Endometrial microvascular endothelial cells (primary cell): ENCODE measurements around the gene CCDC81. TPM values are rescaled to one million over a fixed set of nuclear protein-coding genes. Genes with fewer than 3 reads are reported as not detected.
"Not testable (repeated sequence)": the region's sequence is repeated elsewhere in the genome, so short reads cannot be mapped to it uniquely, and the experiment has no call there.

Experiments
- in situ Hi-C: cut with HindIII; loops from 2 replicates; pipeline ENCODE4 v1.10.0; 2017; ENCODE audit warnings: low sequenced_read_pairs, low pct_unique_long_range_greater_than_20kb; ENCODE audit errors: inconsistent ontology term
- total RNA-seq: library from RNA; depleted of rRNA; stranded (reverse); fragments of >200 nt; gene quantifications from one replicate; pipeline ENCODE4 v1.2.3, GENCODE V29; 2015; ENCODE audit errors: inconsistent ontology term

Gene CCDC81
- total RNA-seq, 1 donor from 2014 or later, result 2.6 TPM

DNA sequence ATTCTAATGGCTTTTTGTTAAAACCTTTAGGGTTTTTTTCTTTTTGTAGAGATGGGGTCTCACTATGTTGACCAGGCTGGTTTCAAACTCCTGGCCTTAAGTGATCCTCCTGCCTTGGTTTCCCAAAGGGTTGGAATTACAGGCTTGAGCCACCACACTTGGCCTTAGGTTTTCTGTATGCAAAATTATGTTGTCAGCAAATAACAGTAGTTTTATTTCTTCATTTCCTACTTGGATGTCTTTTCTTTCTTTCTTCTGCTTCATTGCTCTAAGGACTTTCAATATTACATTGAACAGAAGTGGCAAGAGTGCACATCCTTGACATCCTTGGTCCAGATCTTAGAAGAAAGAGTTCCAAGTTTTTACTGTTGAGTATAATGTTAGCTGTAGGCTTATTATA is 52.8 kb downstream of the CCDC81 start:
- in situ Hi-C loops, result no loop called here

DNA sequence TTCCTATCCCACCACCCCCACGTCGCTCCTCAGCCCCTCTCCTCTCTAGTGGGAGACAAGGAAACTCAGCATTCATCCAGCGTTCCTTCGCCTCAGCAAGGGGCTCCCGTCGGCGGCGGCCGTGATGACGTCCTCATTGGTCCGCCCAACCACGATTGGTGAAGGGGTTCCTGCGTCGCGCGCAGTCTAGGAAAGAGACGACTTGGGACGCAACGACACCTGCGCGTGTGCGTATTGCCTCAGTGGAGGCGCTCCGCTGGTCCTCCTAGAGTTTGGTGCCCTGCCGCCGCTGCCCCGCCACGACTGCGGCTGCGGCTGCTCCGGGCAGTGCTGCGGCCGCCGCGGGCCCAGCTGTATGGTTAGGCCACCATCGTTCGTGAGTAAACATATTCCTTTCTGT is 56.6 kb downstream of the CCDC81 start:
- in situ Hi-C loops, result no loop called here

DNA sequence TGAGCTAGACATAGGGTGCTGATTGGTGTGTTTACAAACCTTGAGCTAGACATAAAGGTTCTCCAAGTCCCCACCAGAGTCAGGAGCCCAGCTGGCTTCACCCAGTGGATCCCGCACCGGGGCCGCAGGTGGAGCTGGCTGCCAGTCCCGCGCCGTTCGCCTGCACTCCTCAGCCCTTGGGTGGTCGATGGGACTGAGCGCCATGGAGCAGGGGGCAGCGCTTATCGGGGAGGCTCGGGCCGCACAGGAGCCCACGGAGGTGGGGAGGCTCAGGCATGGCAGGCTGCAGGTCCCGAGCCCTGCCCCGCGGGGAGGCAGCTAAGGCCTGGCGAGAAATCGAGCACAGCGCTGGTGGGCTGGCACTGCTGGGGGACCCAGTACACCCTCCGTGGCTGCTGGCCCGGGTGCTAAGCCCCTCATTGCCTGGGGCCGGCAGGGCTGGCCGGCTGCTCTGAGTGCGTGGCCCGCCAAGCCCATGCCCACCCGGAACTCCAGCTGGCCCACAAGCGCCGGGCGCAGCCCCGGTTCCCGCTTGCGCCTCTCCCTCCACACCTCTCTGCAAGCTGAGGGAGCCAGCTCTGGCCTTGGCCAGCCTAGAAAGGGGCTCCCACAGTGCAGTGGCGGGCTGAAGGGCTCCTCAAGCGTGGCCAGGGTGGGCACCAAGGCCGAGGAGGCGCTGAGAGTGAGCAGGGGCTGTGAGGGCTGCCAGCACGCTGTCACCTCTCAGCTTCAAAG is 58.8 kb downstream of the CCDC81 start:
- in situ Hi-C loops, result not testable (repeated sequence)

DNA sequence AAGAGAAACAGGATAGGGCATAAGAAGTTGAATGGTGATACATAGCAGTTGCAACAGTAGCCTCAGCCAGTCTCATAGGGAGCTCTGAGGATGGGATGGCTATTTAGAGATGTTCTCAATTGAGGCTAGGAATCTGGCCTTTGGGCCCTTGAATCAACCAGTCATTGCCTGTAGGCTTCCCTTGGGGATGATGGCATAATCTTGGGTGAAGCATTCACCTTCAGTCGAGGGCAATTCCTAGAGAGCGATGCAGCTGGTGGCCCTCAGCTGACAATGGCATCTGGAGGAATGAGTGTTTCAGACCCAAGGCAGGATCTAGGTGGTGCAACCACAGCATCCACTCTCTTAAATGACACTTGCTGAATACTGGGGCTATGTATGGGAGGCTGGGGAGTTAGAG is 61.0 kb downstream of the CCDC81 start:
- in situ Hi-C loops, result no loop called here

DNA sequence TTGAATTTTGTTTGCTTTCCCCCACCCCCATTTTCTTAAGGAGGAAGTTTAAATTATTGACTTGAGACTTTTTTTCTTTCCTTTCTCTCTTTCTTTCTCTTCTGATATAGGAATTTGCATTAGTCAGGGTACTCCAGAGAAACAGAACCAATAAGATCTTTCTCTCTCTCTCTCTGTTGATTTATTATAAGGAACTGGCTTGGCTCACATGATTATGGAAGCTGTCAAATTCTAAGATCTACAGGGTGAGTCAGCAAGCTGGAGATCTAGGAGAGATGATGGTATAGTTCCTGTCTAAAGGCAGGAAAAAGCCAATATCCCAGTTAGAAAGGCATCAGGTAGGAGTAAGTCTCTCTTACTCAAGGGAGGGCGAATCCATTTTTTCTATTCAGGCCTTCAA is 64.0 kb downstream of the CCDC81 start:
- in situ Hi-C loops, result no loop called here

DNA sequence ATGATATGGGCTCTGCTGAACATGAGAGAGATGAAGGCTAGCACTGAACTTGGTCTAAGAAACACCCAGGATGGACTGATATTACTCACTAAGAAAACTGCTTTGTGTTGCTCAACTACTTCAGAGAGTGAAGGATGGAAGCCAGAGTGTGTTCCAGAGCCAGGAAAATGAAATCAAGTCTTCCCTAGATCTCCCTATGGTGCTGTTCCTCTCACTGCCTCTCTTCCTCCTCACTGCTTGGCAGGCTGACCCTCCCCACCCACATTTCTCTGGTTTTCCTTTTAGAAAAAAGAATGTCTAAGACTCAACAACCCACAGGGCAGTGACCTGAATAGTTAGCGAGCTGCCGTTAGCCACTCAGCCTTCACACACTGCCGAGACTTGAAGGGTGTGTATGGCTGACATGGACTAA is 65.6 kb downstream of the CCDC81 start:
- in situ Hi-C loops, result no loop called here

DNA sequence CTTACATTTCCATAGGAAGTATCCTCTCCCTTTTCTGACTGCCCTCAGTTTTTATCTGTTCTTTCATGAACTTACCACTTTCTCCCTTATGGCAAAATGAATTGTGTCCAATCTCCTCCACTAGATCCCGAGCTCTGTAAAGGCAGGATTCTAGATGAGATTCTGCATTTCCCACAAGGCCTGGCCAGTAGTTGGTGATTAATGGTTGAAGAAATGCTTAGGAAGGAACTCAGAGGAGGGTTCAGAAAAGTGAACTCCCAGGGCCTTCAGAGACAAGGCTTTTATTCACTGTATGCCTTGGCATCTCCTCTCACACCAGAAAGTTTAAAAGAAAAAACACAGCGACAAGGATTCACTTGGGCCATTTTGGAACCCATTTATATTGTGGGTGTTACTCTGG is 66.2 kb downstream of the CCDC81 start:
- in situ Hi-C loops, result no loop called here

DNA sequence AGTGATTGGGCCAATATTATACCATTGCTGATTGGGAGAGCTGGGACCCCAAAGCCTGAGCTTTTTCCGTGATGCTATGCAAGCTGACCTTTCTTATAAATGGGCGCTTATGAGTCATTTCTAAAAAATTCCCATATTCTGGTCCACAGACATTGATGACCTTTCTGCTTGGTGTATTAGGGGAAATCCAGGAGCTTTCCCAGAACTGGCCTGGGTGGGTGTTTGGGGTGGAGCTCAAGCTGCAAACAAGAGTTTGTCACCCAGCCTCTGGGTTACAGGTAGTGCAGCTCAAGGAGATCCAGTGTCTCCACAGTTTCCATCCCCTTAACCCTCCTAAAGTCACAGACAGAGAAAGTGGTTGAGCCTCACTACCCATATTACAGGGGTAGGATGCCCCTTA is 67.7 kb downstream of the CCDC81 start:
- in situ Hi-C loops, result no loop called here

DNA sequence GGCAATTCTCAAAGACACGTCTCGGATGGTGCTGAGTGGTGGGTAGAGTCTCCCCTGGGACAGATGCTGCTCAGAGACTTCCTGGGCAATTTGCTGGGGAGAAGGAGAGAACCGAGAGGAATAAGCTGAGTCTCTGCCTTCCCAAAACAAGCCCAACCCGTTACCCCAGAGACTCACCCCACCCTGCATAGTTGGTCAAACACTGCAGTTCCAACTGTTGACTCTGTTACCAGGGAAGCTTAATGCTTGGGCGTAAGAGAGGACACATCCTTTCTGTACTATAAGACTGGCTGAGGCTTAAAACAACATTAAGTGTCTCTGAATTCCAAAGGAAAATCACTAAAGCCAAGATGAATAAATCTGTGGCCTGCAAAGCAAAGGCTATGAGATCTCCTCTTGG is 68.1 kb downstream of the CCDC81 start:
- in situ Hi-C loops, result no loop called here

DNA sequence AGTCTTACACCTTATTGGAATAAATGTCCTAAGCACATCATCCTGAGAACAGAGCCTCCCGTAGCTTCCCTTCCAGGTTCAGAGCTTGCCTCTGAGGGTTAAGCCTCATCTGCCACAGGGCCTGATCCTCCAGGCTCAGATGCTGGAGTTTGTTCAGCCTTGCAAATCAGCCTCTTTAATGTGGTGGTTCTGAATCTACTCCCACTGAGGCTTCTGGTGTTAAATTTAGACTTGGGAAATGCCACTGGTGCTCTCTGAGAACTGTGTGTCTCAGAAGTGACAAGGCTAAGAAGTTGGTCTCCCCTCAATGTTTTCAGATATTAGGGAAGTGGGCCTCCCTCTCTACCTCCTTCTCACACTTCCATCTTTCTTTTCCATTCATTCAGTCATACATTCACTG is 68.7 kb downstream of the CCDC81 start:
- in situ Hi-C loops, result no loop called here

DNA sequence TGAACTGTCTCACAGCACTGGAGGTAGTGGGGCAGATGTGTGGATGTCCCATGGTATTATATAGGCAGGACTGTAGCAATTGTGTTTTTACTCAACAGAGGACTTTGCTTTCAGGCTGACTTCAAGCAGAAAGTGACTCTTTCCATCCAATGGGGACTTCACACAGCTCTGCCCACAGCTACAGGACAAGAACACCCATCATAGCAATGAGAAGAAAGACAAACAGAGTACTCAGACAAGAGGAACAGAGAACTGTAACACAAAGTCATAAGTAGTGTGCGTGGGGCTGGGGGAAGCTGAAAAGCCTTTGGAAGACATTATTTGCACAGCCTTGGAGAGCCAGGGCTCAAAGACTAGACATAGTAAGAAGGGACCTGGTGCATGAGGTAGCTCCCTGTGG is 70.3 kb downstream of the CCDC81 start:
- in situ Hi-C loops, result no loop called here

DNA sequence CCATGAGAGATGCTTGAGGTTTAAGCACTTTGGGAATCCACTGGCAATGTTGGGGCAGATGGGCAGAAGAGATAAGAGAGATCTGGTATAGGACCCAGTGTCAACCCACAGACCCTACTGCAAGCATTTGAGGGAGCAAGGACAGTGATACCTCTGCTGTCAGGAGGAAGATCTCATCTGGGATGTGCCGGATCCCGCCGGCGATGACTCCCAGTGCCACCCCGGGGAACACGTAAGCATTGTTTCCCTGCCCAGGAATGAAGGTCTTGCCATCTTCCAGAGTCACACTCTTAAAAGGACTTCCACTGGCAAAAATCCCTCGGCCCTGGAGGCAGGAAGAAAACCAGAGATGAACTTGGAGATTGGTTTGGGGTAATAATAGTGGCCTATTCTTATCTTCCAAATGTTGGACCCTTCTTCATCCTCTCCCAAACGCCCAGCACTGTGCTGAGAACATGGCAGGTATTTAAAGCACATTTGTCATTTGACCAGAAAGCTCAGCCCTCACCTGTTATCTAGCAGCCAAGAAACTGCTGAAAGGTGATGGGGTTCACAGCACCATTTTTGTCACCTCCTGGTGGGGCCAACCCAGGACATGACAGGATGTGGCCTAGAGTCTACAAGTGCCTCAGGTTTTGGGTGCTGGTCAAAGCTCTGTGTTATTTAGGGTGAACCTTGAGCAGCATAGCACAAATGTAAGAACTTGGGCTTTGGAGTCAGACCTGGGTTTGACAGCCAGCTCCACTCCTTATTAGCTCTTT is 71.7 kb downstream of the CCDC81 start:
- in situ Hi-C loops, result no loop called here

DNA sequence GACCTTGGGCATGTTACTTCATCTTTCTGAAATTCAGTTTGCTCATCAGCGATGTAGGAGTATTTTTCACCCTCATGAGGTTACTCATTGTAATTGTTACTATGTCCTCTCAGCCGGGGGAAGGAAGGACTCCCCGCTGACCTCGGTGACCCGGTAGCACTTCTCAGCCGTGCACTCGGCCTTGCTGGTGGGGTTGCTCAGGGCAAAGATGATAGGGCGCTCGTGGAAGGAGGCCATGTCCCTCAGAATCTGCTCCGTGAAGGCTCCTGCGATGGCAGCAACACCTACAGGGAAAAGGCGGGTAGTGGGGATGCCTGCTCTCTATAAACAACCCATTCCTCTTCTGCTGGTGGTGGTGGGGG is 72.2 kb downstream of the CCDC81 start:
- in situ Hi-C loops, result no loop called here

DNA sequence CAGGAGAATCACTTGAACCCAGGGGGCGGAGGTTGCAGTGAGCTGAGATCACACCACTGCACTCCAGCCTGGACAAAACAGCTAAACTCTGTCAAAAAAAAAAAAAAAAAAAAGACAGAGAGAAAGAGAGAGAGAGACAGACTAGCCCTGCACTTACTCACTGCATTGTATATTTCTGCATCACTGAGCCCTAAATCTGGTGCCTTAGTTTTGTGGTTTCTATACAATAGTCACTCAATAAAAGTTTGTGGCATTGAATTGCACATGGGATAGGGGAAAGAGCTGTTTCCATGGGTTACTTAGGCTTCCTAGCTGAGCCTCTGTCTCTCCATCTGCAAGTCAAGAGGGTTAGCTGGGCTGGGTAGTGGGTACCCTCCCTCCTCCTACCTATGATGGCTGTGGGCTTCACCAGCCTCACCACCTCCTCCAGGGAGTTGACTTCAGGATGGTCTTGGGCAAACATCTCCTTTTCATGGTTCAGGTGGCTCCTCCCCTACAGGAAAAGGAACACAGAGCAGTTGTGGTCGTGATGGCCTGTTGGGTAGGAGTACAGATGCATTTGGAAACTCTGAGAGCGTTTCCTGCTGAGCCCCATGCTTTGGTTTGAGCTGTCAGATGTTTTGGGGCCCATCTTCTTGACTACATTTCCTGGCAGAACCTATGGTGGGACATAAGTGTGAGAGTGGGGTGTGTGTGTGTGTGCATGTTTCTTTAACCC is 73.2 kb downstream of the CCDC81 start:
- in situ Hi-C loops, result no loop called here

DNA sequence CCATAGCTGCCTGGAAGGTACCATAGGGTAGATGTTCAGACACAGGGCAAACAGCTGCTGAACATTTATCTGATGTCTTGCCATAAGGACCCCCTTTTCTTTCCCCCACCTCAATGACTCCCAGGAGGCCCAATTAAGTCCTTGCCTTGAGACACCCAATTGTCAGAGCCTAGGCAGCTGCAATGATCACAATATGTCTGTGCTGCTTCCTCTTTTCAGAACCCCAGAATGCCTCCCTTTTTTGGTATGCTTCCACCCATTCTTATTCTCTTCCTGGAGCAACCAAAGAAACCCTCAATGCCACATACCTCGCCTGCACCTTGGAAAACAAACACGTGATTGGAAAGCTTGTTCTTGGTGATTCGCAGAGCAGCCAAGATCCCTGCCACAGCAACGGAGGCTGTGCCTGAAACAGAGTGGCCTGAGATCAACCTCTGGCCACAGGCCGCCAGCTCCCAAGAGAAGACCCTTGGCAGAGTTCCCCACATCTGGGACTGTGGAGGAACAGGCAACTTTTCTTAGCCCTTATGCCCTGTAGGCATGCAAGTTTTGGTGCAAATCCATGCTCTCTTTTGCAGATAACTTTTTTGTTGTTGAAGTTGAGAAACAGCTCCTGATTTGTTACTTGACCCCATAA is 75.4 kb downstream of the CCDC81 start:
- in situ Hi-C loops, result no loop called here

DNA sequence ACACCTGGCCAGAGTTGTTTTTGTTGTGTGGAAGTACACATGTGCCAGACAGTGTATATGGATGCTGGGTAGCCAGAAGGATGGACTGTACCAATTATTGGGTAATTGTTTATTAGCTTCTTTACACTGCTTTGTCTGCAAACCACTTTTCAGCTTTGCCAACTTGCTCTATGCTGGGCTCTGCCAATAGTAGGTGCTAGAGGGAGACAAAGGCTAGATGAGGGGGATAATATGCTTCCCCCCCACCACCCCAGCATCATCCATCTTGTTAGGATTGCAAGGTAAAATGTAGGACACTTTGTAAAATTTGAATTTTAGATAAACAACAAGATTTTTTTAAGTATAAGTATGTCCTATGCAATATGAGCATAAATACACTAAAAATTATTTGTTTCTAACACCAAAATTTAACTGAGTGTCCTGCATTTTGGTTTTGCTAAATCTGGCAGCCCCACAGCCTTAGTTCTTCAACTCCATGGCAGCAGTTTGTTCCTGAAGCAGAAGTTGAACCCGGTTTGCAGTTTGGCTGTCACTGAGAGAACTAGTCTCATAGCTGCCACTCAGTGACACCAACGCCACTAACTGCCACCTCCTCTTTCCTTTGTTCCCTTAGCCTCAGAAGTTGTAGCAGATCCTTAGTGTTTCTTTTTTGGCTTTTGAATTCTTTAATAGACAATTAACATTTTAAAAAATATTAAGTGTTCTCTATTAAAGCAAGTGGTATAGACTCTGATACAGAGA is 78.8 kb downstream of the CCDC81 start:
- in situ Hi-C loops, result no loop called here

DNA sequence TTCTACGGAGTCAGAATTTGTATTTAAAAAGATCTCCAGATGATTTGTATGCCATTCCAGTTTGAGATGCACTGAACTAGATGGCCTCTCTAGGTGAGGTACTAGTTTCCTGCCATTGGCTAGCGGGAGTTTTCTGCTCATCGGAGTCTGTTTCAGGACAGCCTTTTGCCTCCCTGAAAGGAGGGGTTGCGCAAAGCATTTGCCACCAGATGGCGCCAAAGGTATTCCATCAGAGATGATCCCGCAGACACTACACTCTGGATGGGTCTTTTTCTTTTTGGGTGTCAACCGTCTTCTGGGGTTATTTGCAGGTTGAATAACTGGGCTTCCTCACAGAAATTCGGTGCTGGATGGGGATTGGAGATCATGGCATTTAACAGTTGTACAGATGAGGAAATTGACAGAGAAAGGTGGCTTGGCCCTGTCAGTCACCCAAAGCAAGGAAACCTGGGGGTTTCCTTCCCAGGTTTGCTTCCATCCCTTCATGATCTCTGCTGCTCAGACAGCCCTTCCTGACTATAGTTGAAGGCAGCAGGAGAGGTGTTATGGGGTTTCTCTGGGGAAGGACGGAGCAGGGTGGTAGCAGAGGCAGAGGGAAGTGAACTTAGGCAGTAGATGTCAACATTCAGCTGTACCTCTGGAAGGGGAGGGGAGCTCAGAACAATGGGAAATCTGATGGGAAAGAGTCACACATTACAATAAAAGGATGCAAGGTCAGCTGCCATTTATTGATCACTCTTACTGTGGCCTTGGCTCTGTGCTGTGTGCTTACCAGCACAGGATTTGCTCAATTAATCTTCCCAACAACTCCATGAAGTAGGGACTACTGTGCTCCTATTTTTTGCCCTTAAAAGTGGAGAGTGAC is 81.6 kb downstream of the CCDC81 start:
- in situ Hi-C loops, result no loop called here
